ENCODE results near the gene DEAF1. TPM values are rescaled to one million over a fixed set of nuclear protein-coding genes. Genes with fewer than 3 reads are reported as not detected.
A peak's percentile ranks its signal among the peaks of the same experiment; 100 is the strongest.

DEAF1 gene
- total RNA-seq, 1 experiment from 2014 or later: 31.9 TPM

GRCh38 chr11:597166-597725 lies 97.8 kb downstream of the DEAF1 start:
- Histone ChIP-seq H3K4me3 (ENCODE audit: low read length) (no peak overlapping the region), H3K9ac (ENCODE audit: low read length) (no peak overlapping the region), H3K9me2 (replicated peaks; ENCODE audit: low read length) (no peaks in the 10 kb centered on the region), H3K4me2 (ENCODE audit: low read length) (no peak overlapping the region), H3K27me3 (ENCODE audit: low read length) (no peaks in the 10 kb centered on the region), H3K4me1 (ENCODE audit: insufficient read depth, low read length) (no peaks in the 10 kb centered on the region), H2AFZ (ENCODE audit: low read length) (no peak overlapping the region), H3K79me2 (ENCODE audit: low read length) (0 out of 2 replicates have a peak, but pooled peaks cover 4% of the 10 kb centered on the region), H3K27ac (ENCODE audit: low read length) (no peak overlapping the region), H4K20me1 (ENCODE audit: low read length) (no peaks in the 10 kb centered on the region), H3K9me3 (ENCODE audit: low read length) (no peaks in the 10 kb centered on the region), H3F3A (ENCODE audit: low read length, unreplicated experiment) (no peaks in the 10 kb centered on the region), H3K36me3 (ENCODE audit: low read depth, low read length) (peaks cover 33% of the 10 kb centered on the region)
- DNase-seq (no peak), ATAC-seq (peak; percentile 45; the same call in 1 of the 2 replicates)
- BruUV-seq (replicated peaks): no TSS peak
- POLR2A ChIA-PET (ENCODE audit: unreplicated experiment): no interaction called here
- TF ChIP-seq EZH2 (IDR thresholded peaks at IDR 0.05; ENCODE audit: low read length, unreplicated experiment) (no peak), CTCF (conservative IDR thresholded peaks at IDR 0.05; ENCODE audit: low read depth, low read length) (peak; percentile 30; the same call in 1 of the 2 replicates)
- intact Hi-C loops (cut with micrococcal nuclease): no loop called here
- CTCF ChIA-PET: no interaction called here

DNA sequence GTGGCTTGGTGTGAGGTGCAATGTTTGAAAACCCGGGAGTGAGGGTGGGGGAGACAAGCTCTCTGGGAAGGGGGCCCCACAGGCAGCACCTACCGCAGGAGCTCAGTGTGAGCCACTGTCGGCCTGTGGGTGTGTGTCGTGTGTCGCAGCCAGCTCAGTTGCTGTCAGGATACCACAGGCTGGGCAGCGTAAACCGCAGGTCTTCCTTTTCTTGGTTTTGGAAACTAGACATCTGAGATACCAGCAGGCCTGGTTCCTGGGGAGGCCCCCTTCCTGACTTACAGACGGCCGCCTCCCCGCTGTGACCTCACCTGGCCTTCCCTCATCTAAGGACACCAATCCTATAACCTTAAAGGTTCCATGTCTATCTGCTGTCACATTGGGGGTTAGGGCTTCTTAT lies 98.6 kb downstream of the DEAF1 start:
- H2AFZ ChIP-seq (ENCODE audit: low read length): no peak overlapping the region
- no peaks in the 10 kb centered on the region for H3K27me3 ChIP-seq (ENCODE audit: low read length)
- ATAC-seq: no peak
- 0 out of 2 replicates have a peak, but pooled peaks cover 4% of the 10 kb centered on the region for H3K79me2 ChIP-seq (ENCODE audit: low read length)
- H3K4me2 ChIP-seq (ENCODE audit: low read length): no peak overlapping the region
- H3F3A ChIP-seq (ENCODE audit: low read length, unreplicated experiment): no peaks in the 10 kb centered on the region
- no peak overlapping the region for H3K27ac ChIP-seq (ENCODE audit: low read length)
- peaks cover 30% of the 10 kb centered on the region for H3K36me3 ChIP-seq (ENCODE audit: low read depth, low read length)
- no peaks in the 10 kb centered on the region for H3K9me3 ChIP-seq (ENCODE audit: low read length)
- no TSS peak for BruUV-seq (replicated peaks)
- no peaks in the 10 kb centered on the region for H3K9me2 ChIP-seq (replicated peaks; ENCODE audit: low read length)
- TF ChIP-seq EZH2 (IDR thresholded peaks at IDR 0.05; ENCODE audit: low read length, unreplicated experiment): no peak
- H3K9ac ChIP-seq (ENCODE audit: low read length): no peak overlapping the region
- no peaks in the 10 kb centered on the region for H4K20me1 ChIP-seq (ENCODE audit: low read length)
- H3K4me1 ChIP-seq (ENCODE audit: insufficient read depth, low read length): no peaks in the 10 kb centered on the region
- no peak overlapping the region for H3K4me3 ChIP-seq (ENCODE audit: low read length)
- intact Hi-C loops (cut with micrococcal nuclease): no loop called here
- CTCF ChIA-PET: no interaction called here
- POLR2A ChIA-PET (ENCODE audit: unreplicated experiment): no interaction called here
- no peak for DNase-seq

GRCh38 chr11:595400-595799 lies 99.6 kb downstream of the DEAF1 start:
- H3K9me2 ChIP-seq (replicated peaks; ENCODE audit: low read length): no peaks in the 10 kb centered on the region
- no peak for ATAC-seq
- intact Hi-C loops (cut with micrococcal nuclease): no loop called here
- no peak overlapping the region for H3K9ac ChIP-seq (ENCODE audit: low read length)
- H3K36me3 ChIP-seq (ENCODE audit: low read depth, low read length): peaks cover 36% of the 10 kb centered on the region
- no peaks in the 10 kb centered on the region for H4K20me1 ChIP-seq (ENCODE audit: low read length)
- no peak for DNase-seq
- 0 out of 2 replicates have a peak, but pooled peaks cover 4% of the 10 kb centered on the region for H3K79me2 ChIP-seq (ENCODE audit: low read length)
- no peak overlapping the region for H3K4me3 ChIP-seq (ENCODE audit: low read length)
- TF ChIP-seq EZH2phosphoT487 (IDR thresholded peaks at IDR 0.05; ENCODE audit: borderline replicate concordance, low read length): no peak
- TF ChIP-seq CTCF (conservative IDR thresholded peaks at IDR 0.05; ENCODE audit: low read depth, low read length): no peak
- no peak for TF ChIP-seq EZH2 (IDR thresholded peaks at IDR 0.05; ENCODE audit: low read length, unreplicated experiment)
- no peak overlapping the region for H3K27ac ChIP-seq (ENCODE audit: low read length)
- no peaks in the 10 kb centered on the region for H3K9me3 ChIP-seq (ENCODE audit: low read length)
- H3K4me2 ChIP-seq (ENCODE audit: low read length): no peak overlapping the region
- H3K4me1 ChIP-seq (ENCODE audit: insufficient read depth, low read length): no peaks in the 10 kb centered on the region
- CTCF ChIA-PET: no interaction called here
- H3K27me3 ChIP-seq (ENCODE audit: low read length): no peaks in the 10 kb centered on the region
- H2AFZ ChIP-seq (ENCODE audit: low read length): no peak overlapping the region
- POLR2A ChIA-PET (ENCODE audit: unreplicated experiment): no interaction called here
- no TSS peak for BruUV-seq (replicated peaks)
- no peaks in the 10 kb centered on the region for H3F3A ChIP-seq (ENCODE audit: low read length, unreplicated experiment)

Other genes starting within 250 kb of the DEAF1 start
- 53.0 and 91.0 TPM in 2 replicates for gene PTDSS2, start 244.9 kb downstream of the DEAF1 start, total RNA-seq (2014; rRNA removed)
- 258 and 300 TPM in 2 replicates for gene RNH1, start 188.0 kb downstream of the DEAF1 start, total RNA-seq (2014; rRNA removed)
- gene HRAS, start 159.6 kb downstream of the DEAF1 start, total RNA-seq (2014; rRNA removed): 128 and 167 TPM in 2 replicates
- 1.0 and 1.5 TPM in 2 replicates for gene LRRC56, start 157.7 kb downstream of the DEAF1 start, total RNA-seq (2014; rRNA removed)
- 1.4 and 2.4 TPM in 2 replicates for gene LMNTD2, start 134.5 kb downstream of the DEAF1 start, total RNA-seq (2014; rRNA removed)
- gene RASSF7, start 134.3 kb downstream of the DEAF1 start, total RNA-seq (2014; rRNA removed): 58.6 and 79.7 TPM in 2 replicates
- 41.4 and 52.4 TPM in 2 replicates for gene PHRF1, start 118.8 kb downstream of the DEAF1 start, total RNA-seq (2014; rRNA removed)
- gene IRF7, start 79.3 kb downstream of the DEAF1 start, total RNA-seq (2014; rRNA removed): 80.8 and 95.7 TPM in 2 replicates
- not detected in 2 replicates for gene CDHR5, start 70.3 kb downstream of the DEAF1 start, total RNA-seq (2014; rRNA removed)
- gene SCT, start 68.0 kb downstream of the DEAF1 start, total RNA-seq (2014; rRNA removed): 2.2 TPM in 1 of 2 replicates, not detected in the other
- gene DRD4, start 58.0 kb downstream of the DEAF1 start, total RNA-seq (2014; rRNA removed): 0.11 TPM in 1 of 2 replicates, not detected in the other
- 10.8 and 16.2 TPM in 2 replicates for gene TMEM80, start 594 bp upstream of the DEAF1 start, total RNA-seq (2014; rRNA removed)
- gene EPS8L2, start 11.0 kb upstream of the DEAF1 start, total RNA-seq (2014; rRNA removed): 127 and 200 TPM in 2 replicates
- gene TALDO1, start 52.2 kb upstream of the DEAF1 start, total RNA-seq (2014; rRNA removed): 287 and 326 TPM in 2 replicates
- gene GATD1, start 82.3 kb upstream of the DEAF1 start, total RNA-seq (2014; rRNA removed): 38.9 and 39.7 TPM in 2 replicates
- not detected in 2 replicates for gene CEND1, start 94.9 kb upstream of the DEAF1 start, total RNA-seq (2014; rRNA removed)
- gene SLC25A22, start 103.1 kb upstream of the DEAF1 start, total RNA-seq (2014; rRNA removed): 32.7 and 42.3 TPM in 2 replicates
- gene PIDD1, start 110.0 kb upstream of the DEAF1 start, total RNA-seq (2014; rRNA removed): 11.7 and 14.9 TPM in 2 replicates
- 897 and 964 TPM in 2 replicates for gene RPLP2, start 114.7 kb upstream of the DEAF1 start, total RNA-seq (2014; rRNA removed)
- gene PNPLA2, start 123.7 kb upstream of the DEAF1 start, total RNA-seq (2014; rRNA removed): 40.2 and 41.4 TPM in 2 replicates
- 10.6 and 19.8 TPM in 2 replicates for gene CRACR2B, start 132.7 kb upstream of the DEAF1 start, total RNA-seq (2014; rRNA removed)
- gene CD151, start 137.7 kb upstream of the DEAF1 start, total RNA-seq (2014; rRNA removed): 469 and 490 TPM in 2 replicates
- 661 and 1,148 TPM in 2 replicates for gene POLR2L, start 147.3 kb upstream of the DEAF1 start, total RNA-seq (2014; rRNA removed)
- 121 and 138 TPM in 2 replicates for gene TSPAN4, start 147.6 kb upstream of the DEAF1 start, total RNA-seq (2014; rRNA removed)
- 70.2 and 116 TPM in 2 replicates for gene CHID1, start 215.6 kb upstream of the DEAF1 start, total RNA-seq (2014; rRNA removed)
- gene AP2A2, start 230.6 kb upstream of the DEAF1 start, total RNA-seq (2014; rRNA removed): 29.6 and 42.8 TPM in 2 replicates

Measured in PC-3 (cell line).